ENCODE measurements around the gene PHYHIPL. TPM values are rescaled to one million over a fixed set of nuclear protein-coding genes. Genes with fewer than 3 reads are reported as not detected.

Gene PHYHIPL
- total and polyA plus RNA-seq, 2 of the 4 experiments (the other 2 are of a cell fraction), result not detected

- Histone ChIP-seq H3K9ac (ENCODE audit: low read depth, low read length) (no peak overlapping the region), H3K56ac (ENCODE audit: extremely low read depth, insufficient read depth, low read length) (no peak overlapping the region), H3K4me3 (ENCODE audit: insufficient read depth, low read depth, low read length) (no peak overlapping the region), H3K4me2 (ENCODE audit: low read depth, low read length) (no peak overlapping the region), H2BK20ac (ENCODE audit: low read depth, low read length) (no peak overlapping the region), H2BK5ac (ENCODE audit: low read depth, low read length, poor library complexity, severe bottlenecking) (no peak overlapping the region), H3K27ac (ENCODE audit: insufficient read depth, low read length) (no peak overlapping the region), H3K9me3 (ENCODE audit: control insufficient read depth, insufficient read depth, low read length) (no peaks in the 10 kb centered on the region), H3K18ac (ENCODE audit: low read depth, low read length) (no peak overlapping the region), H2BK15ac (ENCODE audit: low read depth, low read length) (no peak overlapping the region), H3K4me1 (ENCODE audit: control insufficient read depth, insufficient read depth, low read length) (no peaks in the 10 kb centered on the region), H3K4ac (ENCODE audit: low read depth, low read length) (no peak overlapping the region), H3K79me1 (ENCODE audit: low read depth in 1 of 2, low read length in 2 of 2) (no peaks in the 10 kb centered on the region), H3K23ac (ENCODE audit: low read depth, low read length) (no peak overlapping the region), H3K27me3 (ENCODE audit: control insufficient read depth, insufficient read depth, low read length) (no peaks in the 10 kb centered on the region), H2BK120ac (ENCODE audit: low read depth, low read length) (no peak overlapping the region), H3K36me3 (ENCODE audit: control insufficient read depth, insufficient read depth, low read length) (no peaks in the 10 kb centered on the region), H3K14ac (replicated peaks; ENCODE audit: low read depth, low read length) (no peak overlapping the region), H4K8ac (ENCODE audit: low read depth in 2 of 2, low read length in 2 of 2) (no peak overlapping the region), H2AK9ac (replicated peaks; ENCODE audit: low read depth, low read length, poor library complexity) (no peak overlapping the region), H2AFZ (replicated peaks; ENCODE audit: low read length, poor library complexity) (no peak overlapping the region), H4K5ac (ENCODE audit: low read depth, low read length) (no peak overlapping the region), H2AK5ac (ENCODE audit: low read depth, low read length) (no peak overlapping the region), H4K20me1 (ENCODE audit: insufficient read depth, low read length) (no peaks in the 10 kb centered on the region), H3K9me1 (ENCODE audit: insufficient read depth, low read length) (no peaks in the 10 kb centered on the region), H4K91ac (ENCODE audit: insufficient read depth, low read depth, low read length) (no peak overlapping the region)
- dilution Hi-C loops (cut with HindIII; ENCODE audit: low sequenced_read_pairs, unreplicated experiment) (no loop called here), intact Hi-C loops (cut with micrococcal nuclease) (loop anchor here (1.0 to 10.0 kb wide), 4 partner anchors 453 to 970 kb away; no protein-coding TSS in a partner anchor), in situ Hi-C loops (cut with MboI; ENCODE audit: low sequenced_read_pairs) (no loop called here)
- ATAC-seq (ENCODE audit: low read depth), result peak; percentile 61; the same call in 1 of the 2 replicates
- ChIA-PET CTCF (no interaction called here), POLR2A (ENCODE audit: unreplicated experiment) (no interaction called here)
- TF ChIP-seq CTCF (conservative IDR thresholded peaks at IDR 0.05; ENCODE audit: low read depth, low read length) (peak; percentile 62), SMC3 (IDR thresholded peaks at IDR 0.05; ENCODE audit: low read depth, low read length) (peak; percentile 63), RAD21 (IDR thresholded peaks at IDR 0.05; ENCODE audit: low read length) (peak; percentile 47), MXI1 (IDR thresholded peaks at IDR 0.05; ENCODE audit: borderline replicate concordance, low read depth, low read length) (no peak)
- no TSS peak for BruUV-seq (replicated peaks)
- DNase-seq, result peak; percentile 58
These were observed 58.5 kb downstream of the PHYHIPL start for GRCh38 chr10:59234816-59235429.
